HCT116 (cell line): ENCODE data around the gene BORCS5. TPM values are rescaled to one million over a fixed set of nuclear protein-coding genes. Genes with fewer than 3 reads are reported as not detected.

Experiments
- ATAC-seq: fragments of 200-7000 bp; cut with Tn5 transposase; 2 replicates; pipeline ENCODE4 v1.9.1; 2020; ENCODE audit warnings: mild to moderate bottlenecking, moderate library complexity
- BruUV-seq: library from RNA; stranded (reverse); fragments of 400-500 nt; replicated peaks from 2 replicates; lab custom pipeline; 2021; lab: Mats Ljungman, UMichigan
- CTCF ChIA-PET: fragments of 300-600 bp; sonication (Branson Sonifier 250); formaldehyde crosslinking; loops from one replicate; lab custom pipeline; 2021; ENCODE audit warnings: antibody characterized with exemption; lab: Charles Lee
- POLR2A ChIA-PET: fragments of 300-600, 350-600 bp; sonication (Branson Sonifier 250); formaldehyde crosslinking; loops from one replicate; lab custom pipeline; 2021; ENCODE audit warnings: antibody characterized with exemption; lab: Charles Lee
- RAD21 ChIA-PET, 2 experiments: fragments of 300-600 bp; sonication (Branson Sonifier 250); formaldehyde crosslinking; loops; one replicate each; lab custom pipeline; 2023; ENCODE audit warnings: low total read pairs in 2 of 2; ENCODE audit not compliant: uncharacterized antibody in 2 of 2, unreplicated experiment in 2 of 2, low non-redundant PET in 1 of 2; lab: Charles Lee
- DNase-seq: peaks from one replicate; pipeline ENCODE4 v3.0.0-alpha.2; 2010; ENCODE audit warnings: low read depth, low spot score
- H2AFZ ChIP-seq: fragments of 200-600 bp; shearing (Covaris generic), sonication (generic); 2 replicates; pipeline ENCODE4 v1.6.1; 2017; ENCODE audit warnings: low read depth, mixed run types, mixed read lengths, antibody characterized with exemption, low read length; ENCODE audit not compliant: poor library complexity, severe bottlenecking
- H3K27ac ChIP-seq: 2 replicates; pipeline ENCODE4 v1.5.1; 2012; ENCODE audit warnings: low read depth, low read length
- H3K27me3 ChIP-seq: fragments of 200-600 bp; sonication (generic); 2 replicates; pipeline ENCODE4 v1.6.1; 2016; ENCODE audit warnings: mixed run types, low read length, mixed read lengths; ENCODE audit not compliant: insufficient read depth
- H3K36me3 ChIP-seq, 2 experiments: fragments of 200-500 bp in 1 of 2; fragments of 200-600 bp in 1 of 2; sonication (Bioruptor generic) in 1 of 2; sonication (generic) in 1 of 2; 2 replicates each; pipeline versions ENCODE4 v1.5.1 to v1.6.1; 2014 to 2016; ENCODE audit warnings: low read length in 2 of 2, inconsistent platforms in 1 of 2, mixed read lengths in 1 of 2, mixed run types in 1 of 2; ENCODE audit not compliant: insufficient read depth in 2 of 2, control insufficient read depth in 1 of 2
- H3K4me1 ChIP-seq, 2 experiments: fragments of 200-600 bp in 1 of 2; sonication (generic) in 1 of 2; 2 replicates each; pipeline versions ENCODE4 v1.5.1 to v1.6.1; 2012 to 2017; ENCODE audit warnings: low read length in 2 of 2, inconsistent platforms in 1 of 2, mild to moderate bottlenecking in 1 of 2, mixed read lengths in 1 of 2, mixed run types in 1 of 2, moderate library complexity in 1 of 2; ENCODE audit not compliant: insufficient read depth in 2 of 2, control insufficient read depth in 1 of 2
- H3K4me2 ChIP-seq: fragments of 200-600 bp; sonication (generic); 2 replicates; pipeline ENCODE4 v1.6.1; 2017; ENCODE audit warnings: mixed run types, low read length, mixed read lengths
- H3K4me3 ChIP-seq, 2 experiments: fragments of 200-600 bp in 1 of 2; sonication (generic) in 1 of 2; replicated peaks in 1 of 2; 2 replicates each; pipeline ENCODE4 v1.5.1; 2011 to 2016; ENCODE audit warnings: low read length in 2 of 2, control low read depth in 1 of 2, low read depth in 1 of 2, mild to moderate bottlenecking in 1 of 2, mixed read lengths in 1 of 2, mixed run types in 1 of 2
- H3K79me2 ChIP-seq: fragments of 200-600 bp; sonication (generic); 2 replicates; pipeline ENCODE4 v1.6.1; 2017; ENCODE audit warnings: mild to moderate bottlenecking, mixed run types, low read length, moderate library complexity, mixed read lengths; ENCODE audit not compliant: insufficient read depth
- H3K9ac ChIP-seq: fragments of 200-600 bp; sonication (generic); 2 replicates; pipeline ENCODE4 v1.6.1; 2016; ENCODE audit warnings: low read length, mixed read lengths
- H3K9me2 ChIP-seq: fragments of 200-600 bp; sonication (generic), shearing (Covaris generic); 2 replicates; pipeline ENCODE4 v1.6.1; 2017; ENCODE audit warnings: mixed run types, mild to moderate bottlenecking, moderate library complexity; ENCODE audit not compliant: insufficient read depth
- H3K9me3 ChIP-seq, 2 experiments: fragments of 200-500 bp in 1 of 2; fragments of 200-600 bp in 1 of 2; sonication (Bioruptor generic) in 1 of 2; sonication (generic) in 1 of 2; 2 replicates each; pipeline ENCODE4 v1.6.1; 2014 to 2017; ENCODE audit warnings: low read length in 2 of 2, mixed read lengths in 2 of 2, inconsistent platforms in 1 of 2, low read depth in 1 of 2, mild to moderate bottlenecking in 1 of 2, mixed run types in 1 of 2, moderate library complexity in 1 of 2; ENCODE audit not compliant: control insufficient read depth in 1 of 2, insufficient read depth in 1 of 2
- H4K20me1 ChIP-seq: fragments of 200-600 bp; sonication (generic), shearing (Covaris generic); 2 replicates; pipeline ENCODE4 v1.6.1; 2017; ENCODE audit warnings: mixed run types, mild to moderate bottlenecking, moderate library complexity; ENCODE audit not compliant: insufficient read depth
- ELF1 ChIP-seq: IDR thresholded peaks from 2 replicates; pipeline ENCODE4 v1.6.1; 2012; ENCODE audit warnings: low read depth, borderline replicate concordance
- EZH2 ChIP-seq: fragments of 200-600 bp; sonication (generic); IDR thresholded peaks from 2 replicates; pipeline ENCODE4 v1.6.1; 2017; ENCODE audit warnings: antibody characterized with exemption, mixed run types
- EZH2phosphoT487 ChIP-seq: fragments of 200-600 bp; IDR thresholded peaks from 2 replicates; pipeline ENCODE4 v1.6.1; 2018; ENCODE audit warnings: antibody characterized with exemption, borderline replicate concordance
- JUND ChIP-seq: IDR thresholded peaks from 2 replicates; pipeline ENCODE4 v1.6.1; 2012
- MAX ChIP-seq: IDR thresholded peaks from 2 replicates; pipeline ENCODE4 v1.6.1; 2012
- POLR2A ChIP-seq: IDR thresholded peaks from 2 replicates; pipeline ENCODE4 v1.7.0; 2011; ENCODE audit warnings: borderline replicate concordance; ENCODE audit not compliant: insufficient read depth, insufficient read length; ENCODE audit errors: extremely low read depth
- POLR2AphosphoS5 ChIP-seq: IDR thresholded peaks from 2 replicates; pipeline ENCODE4 v1.6.1; 2011; ENCODE audit warnings: mild to moderate bottlenecking, low read depth, low read length, moderate library complexity
- RAD21 ChIP-seq: IDR thresholded peaks from 2 replicates; pipeline ENCODE4 v1.6.1; 2012; ENCODE audit warnings: low read depth, mild to moderate bottlenecking
- SIN3A ChIP-seq: IDR thresholded peaks from 2 replicates; pipeline ENCODE4 v1.6.1; 2012; ENCODE audit warnings: low read depth
- SRF ChIP-seq: IDR thresholded peaks from 2 replicates; pipeline ENCODE4 v1.6.1; 2012; ENCODE audit warnings: low read depth
- ZBTB33 ChIP-seq: IDR thresholded peaks from 2 replicates; pipeline ENCODE4 v1.6.1; 2011; ENCODE audit warnings: mild to moderate bottlenecking, low read length, moderate library complexity; ENCODE audit not compliant: insufficient replicate concordance; ENCODE audit errors: extremely low read depth
- ZFX ChIP-seq: fragments of 450-650 bp; IDR thresholded peaks from 2 replicates; pipeline ENCODE4 v1.6.1; 2017
- intact Hi-C: fragments of 100-400 bp; cut with micrococcal nuclease; formaldehyde crosslinking; loops from 2 replicates; pipeline ENCODE4 v1.10.0; 2022
- total RNA-seq: library from RNA; stranded (reverse); gene quantifications from one replicate; pipeline ENCODE4 v1.2.1, GENCODE V29; 2021; ENCODE audit not compliant: unreplicated experiment

BORCS5 gene
- total RNA-seq, 1 experiment from 2014 or later: 8.7 TPM

GRCh38 chr12:12465522-12465921, 108.6 kb downstream of the BORCS5 start:
- no peak overlapping the region for H3K27ac ChIP-seq
- H3K79me2 ChIP-seq: no peaks in the 10 kb centered on the region
- no peak for ATAC-seq
- H2AFZ ChIP-seq: no peak overlapping the region
- no peak overlapping the region for H3K4me3 ChIP-seq
- no peaks in the 10 kb centered on the region for H3K9me3 ChIP-seq
- TF ChIP-seq POLR2A (no peak), SIN3A (no peak), EZH2phosphoT487 (no peak), POLR2AphosphoS5 (no peak), MAX (no peak), RAD21 (no peak), JUND (no peak), EZH2 (no peak), ZFX (no peak), SRF (no peak), ZBTB33 (no peak), ELF1 (no peak)
- H3K9ac ChIP-seq: no peak overlapping the region
- intact Hi-C loops: no loop called here
- no peaks in the 10 kb centered on the region for H3K9me2 ChIP-seq
- RAD21 ChIA-PET: no interaction called here
- no peaks in the 10 kb centered on the region for H3K27me3 ChIP-seq
- no peaks in the 10 kb centered on the region for H4K20me1 ChIP-seq
- CTCF ChIA-PET: interaction anchor here (0.6 to 1.2 kb wide), 2 partner anchors 194 to 272 kb away, joined by 3 read pairs; no protein-coding TSS in a partner anchor
- no peaks in the 10 kb centered on the region for H3K4me1 ChIP-seq
- no peak overlapping the region for H3K4me2 ChIP-seq
- BruUV-seq: no TSS peak
- POLR2A ChIA-PET: no interaction called here
- no peak for DNase-seq
- no peaks in the 10 kb centered on the region for H3K36me3 ChIP-seq
